ENCODE measurements around the gene AMY2B. TPM values are rescaled to one million over a fixed set of nuclear protein-coding genes. Genes with fewer than 3 reads are reported as not detected.
A peak's percentile ranks its signal among the peaks of the same experiment; 100 is the strongest.
"Not testable (repeated sequence)": the region's sequence is repeated elsewhere in the genome, so short reads cannot be mapped to it uniquely, and the experiment has no call there.

The AMY2B gene
- total RNA-seq (2022) (9.4 and 16.3 TPM in 2 replicates), Bru-seq, nascent RNA (percentile 64 among the genes with signal in this experiment), BruChase-seq, experiment 1, labeled RNA remaining after a 6-hour chase (percentile 69 among the genes with signal in this experiment), BruChase-seq, experiment 2, labeled RNA remaining after a 2-hour chase (percentile 69 among the genes with signal in this experiment)
- long read RNA-seq, partial matches to known transcripts = 19 of 21 reads
- long read RNA-seq, other reads (novel, unspliced or antisense) = 1 of 21 reads

GRCh38 chr1:103571289-103571688 lies at the start of gene AMY2B:
AMY2B (plus strand) TSS chr1:103571589; CDS start chr1:103571603, 14 bp downstream.
- H3K36me3 Mint-ChIP-seq (ENCODE audit: insufficient read depth, unreplicated experiment); H3K27me3 Mint-ChIP-seq (ENCODE audit: unreplicated experiment); H3K9me3 Mint-ChIP-seq (ENCODE audit: low read depth, unreplicated experiment); CTCF ChIA-PET; DNase-seq; H3K4me3 Mint-ChIP-seq (ENCODE audit: low read depth, unreplicated experiment); BruUV-seq (replicated peaks); H3K4me1 Mint-ChIP-seq (ENCODE audit: low read depth, unreplicated experiment); H3K27ac Mint-ChIP-seq (ENCODE audit: unreplicated experiment); intact Hi-C loops (cut with micrococcal nuclease; ENCODE audit: unreplicated experiment): not testable (repeated sequence)

GRCh38 chr1:103523346-103523745 lies 48.0 kb upstream of the AMY2B start:
- H3K27ac Mint-ChIP-seq (ENCODE audit: unreplicated experiment) = no peak overlapping the region
- H3K4me3 Mint-ChIP-seq (ENCODE audit: low read depth, unreplicated experiment) = no peak overlapping the region
- intact Hi-C loops (cut with micrococcal nuclease; ENCODE audit: unreplicated experiment) = no loop called here
- no TSS peak for BruUV-seq (replicated peaks)
- H3K27me3 Mint-ChIP-seq (ENCODE audit: unreplicated experiment) = no peaks in the 10 kb centered on the region
- no peak for DNase-seq
- TF ChIP-seq CTCF (IDR thresholded peaks at IDR 0.05; ENCODE audit: unreplicated experiment) = no peak
- H3K9me3 Mint-ChIP-seq (ENCODE audit: low read depth, unreplicated experiment) = no peaks in the 10 kb centered on the region
- peaks cover 22% of the 10 kb centered on the region for H3K4me1 Mint-ChIP-seq (ENCODE audit: low read depth, unreplicated experiment)
- H3K36me3 Mint-ChIP-seq (ENCODE audit: insufficient read depth, unreplicated experiment) = peaks cover 16% of the 10 kb centered on the region
- CTCF ChIA-PET = no interaction called here

- no peak for TF ChIP-seq CTCF (IDR thresholded peaks at IDR 0.05; ENCODE audit: unreplicated experiment)
- Mint-ChIP-seq H3K36me3 (ENCODE audit: insufficient read depth, unreplicated experiment) (peaks cover 16% of the 10 kb centered on the region), H3K4me3 (ENCODE audit: low read depth, unreplicated experiment) (peak overlapping the region; percentile 88), H3K9me3 (ENCODE audit: low read depth, unreplicated experiment) (no peaks in the 10 kb centered on the region), H3K27me3 (ENCODE audit: unreplicated experiment) (no peaks in the 10 kb centered on the region), H3K27ac (ENCODE audit: unreplicated experiment) (peak overlapping the region; percentile 96), H3K4me1 (ENCODE audit: low read depth, unreplicated experiment) (peaks cover 27% of the 10 kb centered on the region)
- DNase-seq = no peak
- BruUV-seq (replicated peaks) = no TSS peak
- intact Hi-C loops (cut with micrococcal nuclease; ENCODE audit: unreplicated experiment) = no loop called here
- CTCF ChIA-PET = no interaction called here
Measured at GRCh38 chr1:103525114-103525606, 46.2 kb upstream of the AMY2B start.

- Mint-ChIP-seq H3K9me3 (ENCODE audit: low read depth, unreplicated experiment) (no peaks in the 10 kb centered on the region), H3K36me3 (ENCODE audit: insufficient read depth, unreplicated experiment) (peaks cover 16% of the 10 kb centered on the region), H3K4me1 (ENCODE audit: low read depth, unreplicated experiment) (peaks cover 27% of the 10 kb centered on the region), H3K4me3 (ENCODE audit: low read depth, unreplicated experiment) (peak within 1 kb of the TSS; percentile 88), H3K27me3 (ENCODE audit: unreplicated experiment) (no peaks in the 10 kb centered on the region), H3K27ac (ENCODE audit: unreplicated experiment) (peak within 1 kb of the TSS; percentile 96)
- BruUV-seq (replicated peaks) = TSS peak; percentile 72
- TF ChIP-seq CTCF (IDR thresholded peaks at IDR 0.05; ENCODE audit: unreplicated experiment) = no peak
- CTCF ChIA-PET = interaction anchor here (0.7 kb wide), 1 partner anchor 125 kb away, joined by 5 read pairs; no protein-coding TSS in a partner anchor
- intact Hi-C loops (cut with micrococcal nuclease; ENCODE audit: unreplicated experiment) = no loop called here
- DNase-seq = peak; percentile 69
Measured at GRCh38 chr1:103525607-103526507, 45.5 kb upstream of the AMY2B start, which contains the start of gene RNPC3. RNPC3 (plus strand) TSS chr1:103525699; CDS start chr1:103526071, 372 bp downstream.
